Measurements from ENCODE around the gene PKIG. TPM values are rescaled to one million over a fixed set of nuclear protein-coding genes. Genes with fewer than 3 reads are reported as not detected.

PKIG gene
- total and polyA plus RNA-seq, 2 of the 8 experiments (the other 6 are each of a cell fraction or from before 2014, with no cell fraction given), result 26.7 to 34.3 TPM

DNA sequence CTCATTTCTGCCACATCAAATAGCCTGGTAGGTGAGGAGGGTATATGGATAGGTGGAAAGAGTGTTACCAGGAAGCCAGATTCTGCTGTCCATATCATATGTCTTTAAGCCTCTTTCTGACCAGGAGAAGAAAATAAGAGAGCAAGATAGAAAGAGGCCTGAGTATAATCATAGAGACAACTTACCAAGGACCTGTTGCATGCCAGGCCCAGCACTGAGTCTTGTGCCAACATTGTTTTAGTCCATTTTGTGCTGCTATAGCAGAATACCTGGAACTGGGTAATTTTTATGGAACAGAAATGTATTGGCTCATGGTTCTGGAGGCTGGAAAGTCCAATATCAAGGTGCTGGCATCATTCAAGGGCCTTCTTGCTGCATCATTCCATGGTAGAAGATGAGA lies 76.4 kb downstream of the PKIG start:
- ChIA-PET POLR2A (ENCODE audit: partially characterized antibody) (no interaction called here), CTCF (ENCODE audit: partially characterized antibody) (interaction anchor here (1.4 kb wide), 1 partner anchor 10 kb away, joined by 4 read pairs; no protein-coding TSS in a partner anchor)
- H4K20me1 ChIP-seq (replicated peaks in 1 of 2; ENCODE audit: control insufficient read depth in 1 of 2, insufficient read depth in 2 of 2, low read length in 2 of 2), result no peaks in the 10 kb centered on the region
- H2BK20ac ChIP-seq (ENCODE audit: low read length), result no peak overlapping the region
- no peak overlapping the region for H2AFZ ChIP-seq (ENCODE audit: low read length)
- no peak overlapping the region for H3K4me2 ChIP-seq (ENCODE audit: insufficient read depth in 1 of 2, low read depth in 2 of 2, low read length in 2 of 2)
- no peak overlapping the region for H3K9ac ChIP-seq (replicated peaks in 1 of 4; ENCODE audit: extremely low read depth in 1 of 4, low read depth in 3 of 4, low read length in 3 of 4)
- no peak overlapping the region for H2BK15ac ChIP-seq (ENCODE audit: low read length)
- H3K9me3 ChIP-seq (ENCODE audit: insufficient read depth in 2 of 2, low read depth in 1 of 2, low read length in 1 of 2), result peaks cover 9 to 10% of the 10 kb centered on the region in 2 experiments; a peak in 3 of 4 replicates
- H3K36me3 ChIP-seq (ENCODE audit: control insufficient read depth in 2 of 4, insufficient read depth in 4 of 4, low read length in 3 of 4), result no peaks in the 10 kb centered on the region
- H3K27me3 ChIP-seq (replicated peaks in 1 of 4; ENCODE audit: control insufficient read depth in 3 of 4, extremely low read depth in 1 of 4, insufficient read depth in 3 of 4, low read length in 3 of 4), result no peaks in the 10 kb centered on the region; a peak in 1 of 7 replicates
- H3K4ac ChIP-seq (replicated peaks; ENCODE audit: insufficient read length, low read depth, low read length), result no peak overlapping the region
- no peak overlapping the region for H4K91ac ChIP-seq (replicated peaks; ENCODE audit: insufficient read length, low read length)
- no peak overlapping the region for H4K8ac ChIP-seq (ENCODE audit: extremely low read depth, insufficient read depth, low read length)
- no peaks in the 10 kb centered on the region for H3K23me2 ChIP-seq (ENCODE audit: low read depth, low read length)
- no peak overlapping the region for H3K56ac ChIP-seq (replicated peaks; ENCODE audit: insufficient read length, low read depth, low read length)
- no peak overlapping the region for H2AK5ac ChIP-seq (ENCODE audit: low read depth, low read length)
- no peak overlapping the region for H3K18ac ChIP-seq (ENCODE audit: extremely low read depth, low read length)
- no peak overlapping the region for H3K14ac ChIP-seq (ENCODE audit: insufficient read length)
- H4K5ac ChIP-seq (ENCODE audit: insufficient read length, low read depth, low read length), result no peak overlapping the region
- no peaks in the 10 kb centered on the region for H3K79me1 ChIP-seq (ENCODE audit: low read depth, low read length)
- H3K79me2 ChIP-seq (ENCODE audit: control insufficient read depth in 1 of 2, insufficient read depth in 2 of 2, low read length in 2 of 2), result no peaks in the 10 kb centered on the region
- H3K27ac ChIP-seq (ENCODE audit: low read depth, low read length), result no peak overlapping the region
- DNase-seq (ENCODE audit: low read depth in 1 of 2, low spot score in 2 of 2), result no peak
- H3K4me3 ChIP-seq (ENCODE audit: extremely low read depth in 1 of 4, insufficient read depth in 2 of 4, low read depth in 3 of 4, low read length in 4 of 4), result no peak overlapping the region
- TF ChIP-seq CBX5 (IDR thresholded peaks at IDR 0.05; ENCODE audit: low read depth, low read length) (no peak), SAP30 (IDR thresholded peaks at IDR 0.05; ENCODE audit: insufficient read depth, insufficient replicate concordance, low read length) (no peak)
- TF ChIP-seq, protein P1, sequence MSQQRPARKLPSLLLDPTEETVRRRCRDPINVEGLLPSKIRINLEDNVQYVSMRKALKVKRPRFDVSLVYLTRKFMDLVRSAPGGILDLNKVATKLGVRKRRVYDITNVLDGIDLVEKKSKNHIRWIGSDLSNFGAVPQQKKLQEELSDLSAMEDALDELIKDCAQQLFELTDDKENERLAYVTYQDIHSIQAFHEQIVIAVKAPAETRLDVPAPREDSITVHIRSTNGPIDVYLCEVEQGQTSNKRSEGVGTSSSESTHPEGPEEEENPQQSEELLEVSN (IDR thresholded peaks at IDR 0.05), result no peak
- TF ChIP-seq, protein P2, sequence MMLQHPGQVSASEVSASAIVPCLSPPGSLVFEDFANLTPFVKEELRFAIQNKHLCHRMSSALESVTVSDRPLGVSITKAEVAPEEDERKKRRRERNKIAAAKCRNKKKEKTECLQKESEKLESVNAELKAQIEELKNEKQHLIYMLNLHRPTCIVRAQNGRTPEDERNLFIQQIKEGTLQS (IDR thresholded peaks at IDR 0.05; ENCODE audit: insufficient read depth, low read depth, low read length), result no peak
- no peak for FAIRE-seq
- H3K4me1 ChIP-seq (replicated peaks in 1 of 4; ENCODE audit: control insufficient read depth in 3 of 4, insufficient read depth in 4 of 4, low read length in 3 of 4), result peaks cover 0 to 6% (median 4%) of the 10 kb centered on the region in 4 experiments; a peak in 6 of 7 replicates
- H2BK120ac ChIP-seq (replicated peaks; ENCODE audit: low read depth, low read length), result no peak overlapping the region
- H2BK12ac ChIP-seq (ENCODE audit: low read depth, low read length), result no peak overlapping the region
- no peak overlapping the region for H2BK5ac ChIP-seq (ENCODE audit: low read depth, low read length)
- H3K23ac ChIP-seq (ENCODE audit: insufficient read length), result no peak overlapping the region
